NCI-H82 (cell line): ENCODE measurements around the gene PLEKHG4B.
"Not testable (repeated sequence)": the region's sequence is repeated elsewhere in the genome, so short reads cannot be mapped to it uniquely, and the experiment has no call there.

Experiments used
- DNase-seq: peaks from one replicate; lab custom pipeline; 2025; lab: John Stamatoyannopoulos, UW

The PLEKHG4B gene, protein sequence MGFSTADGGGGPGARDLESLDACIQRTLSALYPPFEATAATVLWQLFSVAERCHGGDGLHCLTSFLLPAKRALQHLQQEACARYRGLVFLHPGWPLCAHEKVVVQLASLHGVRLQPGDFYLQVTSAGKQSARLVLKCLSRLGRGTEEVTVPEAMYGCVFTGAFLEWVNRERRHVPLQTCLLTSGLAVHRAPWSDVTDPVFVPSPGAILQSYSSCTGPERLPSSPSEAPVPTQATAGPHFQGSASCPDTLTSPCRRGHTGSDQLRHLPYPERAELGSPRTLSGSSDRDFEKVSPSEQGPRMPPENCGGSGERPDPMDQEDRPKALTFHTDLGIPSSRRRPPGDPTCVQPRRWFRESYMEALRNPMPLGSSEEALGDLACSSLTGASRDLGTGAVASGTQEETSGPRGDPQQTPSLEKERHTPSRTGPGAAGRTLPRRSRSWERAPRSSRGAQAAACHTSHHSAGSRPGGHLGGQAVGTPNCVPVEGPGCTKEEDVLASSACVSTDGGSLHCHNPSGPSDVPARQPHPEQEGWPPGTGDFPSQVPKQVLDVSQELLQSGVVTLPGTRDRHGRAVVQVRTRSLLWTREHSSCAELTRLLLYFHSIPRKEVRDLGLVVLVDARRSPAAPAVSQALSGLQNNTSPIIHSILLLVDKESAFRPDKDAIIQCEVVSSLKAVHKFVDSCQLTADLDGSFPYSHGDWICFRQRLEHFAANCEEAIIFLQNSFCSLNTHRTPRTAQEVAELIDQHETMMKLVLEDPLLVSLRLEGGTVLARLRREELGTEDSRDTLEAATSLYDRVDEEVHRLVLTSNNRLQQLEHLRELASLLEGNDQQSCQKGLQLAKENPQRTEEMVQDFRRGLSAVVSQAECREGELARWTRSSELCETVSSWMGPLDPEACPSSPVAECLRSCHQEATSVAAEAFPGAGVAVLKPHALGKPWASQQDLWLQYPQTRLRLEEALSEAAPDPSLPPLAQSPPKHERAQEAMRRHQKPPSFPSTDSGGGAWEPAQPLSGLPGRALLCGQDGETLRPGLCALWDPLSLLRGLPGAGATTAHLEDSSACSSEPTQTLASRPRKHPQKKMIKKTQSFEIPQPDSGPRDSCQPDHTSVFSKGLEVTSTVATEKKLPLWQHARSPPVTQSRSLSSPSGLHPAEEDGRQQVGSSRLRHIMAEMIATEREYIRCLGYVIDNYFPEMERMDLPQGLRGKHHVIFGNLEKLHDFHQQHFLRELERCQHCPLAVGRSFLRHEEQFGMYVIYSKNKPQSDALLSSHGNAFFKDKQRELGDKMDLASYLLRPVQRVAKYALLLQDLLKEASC (N-terminal part only)

GRCh38 chr5:91556-92263, at the start of gene PLEKHG4B:
TSS of gene PLEKHG4B (plus strand) at chr5:92168. CDS start at chr5:92232, 64 bp downstream.
- peak; percentile 15 for DNase-seq

- DNase-seq, result no peak
These were observed 49.7 kb upstream of the PLEKHG4B start for GRCh38 chr5:42250-42649.

DNA sequence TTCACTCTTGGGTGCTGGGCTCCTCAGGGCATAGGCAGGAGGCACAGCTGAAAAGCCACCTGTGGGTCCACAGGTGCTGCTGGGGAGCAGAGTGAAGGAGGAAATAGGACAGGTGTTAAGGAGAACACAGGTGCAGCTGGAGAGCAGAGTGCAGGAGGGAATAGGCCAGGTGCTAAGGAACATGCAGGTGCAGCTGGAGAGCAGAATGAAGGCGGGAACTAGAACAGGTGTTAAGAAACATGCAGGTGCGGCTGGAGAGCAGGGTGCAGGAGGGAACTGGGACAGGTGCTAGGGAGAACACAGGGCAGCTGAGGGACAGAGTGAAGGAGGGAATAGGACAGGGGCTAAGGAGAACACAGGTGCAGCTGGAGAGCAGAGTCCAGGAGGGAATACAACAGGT, 43.8 kb upstream of the PLEKHG4B start:
- DNase-seq, result no peak

GRCh38 chr5:49530-49929, 42.4 kb upstream of the PLEKHG4B start:
- DNase-seq, result not testable (repeated sequence)

GRCh38 chr5:49953-50544, 41.9 kb upstream of the PLEKHG4B start:
- no peak for DNase-seq

GRCh38 chr5:50724-51499, 41.1 kb upstream of the PLEKHG4B start:
- no peak for DNase-seq

DNA sequence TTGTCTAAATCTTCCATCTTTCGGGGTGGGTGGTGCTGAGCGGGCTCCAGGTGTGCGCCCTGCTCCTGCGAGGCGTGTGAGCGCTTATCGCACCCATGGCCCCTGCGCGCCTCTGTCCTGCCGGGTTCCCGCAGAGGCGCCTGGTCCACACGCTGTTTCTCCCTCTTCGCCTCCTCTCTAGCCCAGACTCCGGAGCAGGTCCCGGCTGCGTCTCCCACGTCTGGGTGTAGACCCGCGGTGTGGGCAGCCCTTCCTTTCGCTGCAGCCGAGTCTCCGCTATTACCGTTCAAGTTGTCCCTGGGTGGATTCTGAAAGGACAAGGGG, 40.5 kb upstream of the PLEKHG4B start:
- DNase-seq, result no peak

DNA sequence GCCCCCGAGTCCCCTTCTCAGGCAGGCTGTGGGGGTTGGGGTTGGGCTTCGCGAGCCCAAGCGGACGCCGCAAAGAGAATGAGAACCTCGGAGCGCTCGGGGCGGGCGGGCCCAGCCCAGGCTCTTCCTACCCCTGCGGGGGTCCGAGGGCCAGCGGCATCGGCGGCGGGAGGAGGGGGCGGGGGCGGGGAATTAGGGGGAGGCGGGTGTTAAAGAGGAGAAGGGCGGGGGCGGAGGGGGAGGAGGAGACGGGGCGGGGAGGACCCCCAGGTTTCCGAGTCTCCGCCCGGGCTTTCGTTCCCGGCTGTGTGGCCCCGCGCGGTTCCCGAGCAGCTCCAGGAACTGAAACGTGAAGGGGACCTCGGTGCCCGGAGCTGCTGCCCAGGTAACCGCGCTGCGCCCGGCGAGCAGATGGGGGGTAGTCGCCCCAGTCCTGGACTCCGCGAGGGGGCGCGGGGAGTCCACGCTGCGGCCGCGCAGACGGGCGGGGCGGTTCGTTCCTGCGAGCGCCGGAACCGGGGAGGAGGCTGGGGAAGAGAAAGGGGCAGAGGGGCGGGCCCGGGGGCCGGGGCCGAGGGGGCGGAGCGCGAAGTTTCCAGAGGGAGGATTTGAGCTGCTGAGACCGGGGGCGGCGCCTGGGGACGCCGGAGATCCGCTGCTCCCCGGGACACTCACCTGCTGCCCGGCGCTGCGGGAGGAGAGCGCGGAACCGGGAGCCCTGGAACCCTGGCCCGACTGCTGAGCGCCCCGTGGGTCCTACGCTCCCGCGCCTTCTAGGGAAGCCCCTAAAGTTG, 38.4 kb upstream of the PLEKHG4B start:
- DNase-seq, result peak; percentile 45

DNA sequence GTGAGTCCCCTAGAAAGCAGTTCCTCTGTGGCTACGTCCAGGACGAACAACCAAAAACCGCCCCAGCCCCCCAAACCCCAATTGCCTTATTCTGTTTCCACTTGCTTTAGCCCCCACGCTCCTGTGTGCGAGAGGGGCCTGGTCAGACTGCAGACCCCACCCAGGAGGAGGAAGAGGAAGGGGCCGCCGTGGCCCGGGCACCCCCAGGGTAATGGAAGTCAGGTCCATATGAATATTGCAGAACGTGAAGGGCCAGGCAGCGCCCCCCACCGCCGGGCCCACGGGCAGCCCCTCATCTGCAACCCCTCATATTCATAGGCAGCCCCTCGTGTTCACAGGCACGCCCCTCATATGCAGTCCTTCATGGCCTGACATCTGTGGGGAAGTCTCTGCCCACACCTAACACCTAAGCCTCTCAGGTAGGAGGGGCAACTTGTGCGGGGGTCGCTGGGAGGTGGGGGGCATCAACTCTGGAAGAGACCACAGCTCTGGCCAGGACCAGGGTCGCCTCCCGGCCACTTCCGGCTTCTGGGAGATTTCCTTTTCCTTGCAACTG, 37.7 kb upstream of the PLEKHG4B start:
- no peak for DNase-seq

- no peak for DNase-seq
These were observed 36.9 kb upstream of the PLEKHG4B start for GRCh38 chr5:54876-55569.

DNA sequence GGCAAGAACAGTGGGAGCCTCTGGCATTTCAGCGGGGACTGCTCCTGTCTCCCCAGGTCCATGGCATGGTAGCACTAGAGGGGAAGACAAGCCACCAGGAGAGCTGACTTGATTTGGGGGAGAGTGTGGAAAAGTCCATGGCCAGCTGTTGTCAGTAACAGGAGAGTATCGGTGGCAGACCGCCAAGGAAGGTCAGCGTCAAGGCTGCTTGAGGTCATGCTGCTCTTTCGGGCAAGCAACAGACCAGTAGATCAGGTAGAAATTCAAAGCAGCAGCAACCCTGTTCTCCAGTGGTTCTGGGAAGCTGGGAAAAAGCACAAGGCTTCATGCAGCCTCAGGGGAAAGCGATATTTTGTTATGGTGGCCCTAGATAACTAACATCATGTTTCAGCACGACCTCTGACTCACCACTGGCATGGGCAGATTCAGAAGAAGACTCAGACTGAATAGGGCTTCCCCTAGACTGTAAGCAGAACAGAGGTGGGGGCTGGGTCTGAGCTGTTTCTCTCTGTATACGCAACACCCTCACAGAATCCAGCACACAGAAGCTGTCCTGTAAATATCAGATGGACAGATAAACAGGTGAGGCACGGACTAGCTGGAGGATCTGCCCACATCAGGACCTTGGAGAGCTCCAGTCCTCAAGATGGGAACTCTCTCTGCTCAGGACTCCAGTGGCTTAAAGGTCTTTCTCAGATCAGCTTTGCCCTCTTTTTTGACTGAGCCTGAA, 35.2 kb upstream of the PLEKHG4B start:
- DNase-seq, result no peak

GRCh38 chr5:60250-60649, 31.7 kb upstream of the PLEKHG4B start:
- not testable (repeated sequence) for DNase-seq

GRCh38 chr5:70440-70839, 21.5 kb upstream of the PLEKHG4B start:
- DNase-seq, result no peak

DNA sequence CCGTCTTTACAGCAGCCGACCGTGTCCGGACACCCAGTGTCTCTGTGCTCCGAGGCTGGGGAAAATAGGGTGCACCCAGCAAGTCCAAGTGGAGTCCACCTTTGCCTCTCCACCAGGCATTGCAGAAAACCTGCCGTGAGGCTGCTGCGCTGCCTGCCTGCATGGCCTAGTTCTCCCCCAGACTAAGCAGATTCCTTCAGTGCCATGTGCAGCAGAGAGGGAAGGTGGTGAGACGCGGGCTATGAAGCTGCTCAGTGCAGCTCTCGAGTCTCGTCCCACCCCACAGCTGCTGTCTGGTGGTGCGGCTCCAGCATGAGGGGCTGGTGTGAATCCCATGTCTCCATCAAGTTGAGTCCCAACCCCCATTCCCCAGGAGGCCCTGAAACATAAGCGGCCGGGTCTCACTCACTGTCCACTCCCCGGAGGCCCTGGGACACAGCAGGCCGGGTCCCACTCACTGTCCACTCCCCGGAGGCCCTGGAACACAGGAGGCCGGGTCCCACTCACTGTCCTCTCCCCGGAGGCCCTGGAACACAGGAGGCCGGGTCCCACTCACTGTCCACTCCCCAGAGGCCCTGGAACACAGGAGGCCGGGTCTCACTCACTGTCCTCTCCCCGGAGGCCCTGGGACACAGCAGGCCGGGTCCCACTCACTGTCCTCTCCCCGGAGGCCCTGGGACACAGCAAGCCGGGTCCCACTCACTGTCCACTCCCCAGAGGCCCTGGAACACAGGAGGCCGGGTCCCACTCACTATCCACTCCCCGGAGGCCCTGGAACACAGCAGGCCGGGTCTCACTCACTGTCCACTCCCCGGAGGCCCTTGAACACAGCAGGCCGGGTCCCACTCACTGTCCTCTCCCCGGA, 19.4 kb upstream of the PLEKHG4B start:
- not testable (repeated sequence) for DNase-seq

- DNase-seq, result not testable (repeated sequence)
These were observed 18.9 kb upstream of the PLEKHG4B start for GRCh38 chr5:73181-73447.

DNA sequence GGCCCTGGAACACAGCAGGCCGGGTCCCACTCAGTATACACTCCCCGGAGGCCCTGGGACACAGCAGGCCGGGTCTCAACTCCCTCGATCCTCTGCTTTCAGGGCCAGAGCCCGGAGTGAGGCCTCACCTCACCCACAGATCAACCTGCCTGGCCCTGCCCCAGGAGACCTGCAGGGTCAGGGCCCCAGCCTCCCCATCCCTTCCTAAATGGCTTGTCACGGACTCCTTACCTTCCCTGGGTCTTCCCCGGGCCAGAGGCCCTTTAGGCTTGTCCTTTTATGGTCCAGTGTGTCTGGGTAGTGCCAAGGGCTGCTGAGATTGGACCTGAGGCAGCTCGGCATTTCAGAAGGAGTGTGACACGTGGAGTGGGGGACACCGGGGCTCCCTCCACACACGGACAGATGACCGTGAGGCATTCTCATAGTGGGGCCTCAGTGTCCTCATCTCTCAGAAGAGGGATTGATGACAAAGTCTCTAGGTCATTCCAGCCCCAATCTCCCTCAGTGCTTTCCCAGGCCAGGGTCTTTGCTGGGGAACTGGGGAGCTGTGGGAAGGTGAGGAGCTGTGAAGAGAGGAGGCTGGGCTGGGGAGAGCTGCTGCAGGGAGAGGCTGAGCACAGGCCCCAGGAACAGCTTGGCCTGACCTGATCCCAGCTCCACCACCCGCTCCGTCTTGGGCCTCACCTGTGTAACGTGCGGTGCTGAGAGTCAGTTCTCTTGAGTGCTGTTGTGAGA, 18.0 kb upstream of the PLEKHG4B start:
- no peak for DNase-seq
